ENCODE results near the gene HLA-G.

DNA sequence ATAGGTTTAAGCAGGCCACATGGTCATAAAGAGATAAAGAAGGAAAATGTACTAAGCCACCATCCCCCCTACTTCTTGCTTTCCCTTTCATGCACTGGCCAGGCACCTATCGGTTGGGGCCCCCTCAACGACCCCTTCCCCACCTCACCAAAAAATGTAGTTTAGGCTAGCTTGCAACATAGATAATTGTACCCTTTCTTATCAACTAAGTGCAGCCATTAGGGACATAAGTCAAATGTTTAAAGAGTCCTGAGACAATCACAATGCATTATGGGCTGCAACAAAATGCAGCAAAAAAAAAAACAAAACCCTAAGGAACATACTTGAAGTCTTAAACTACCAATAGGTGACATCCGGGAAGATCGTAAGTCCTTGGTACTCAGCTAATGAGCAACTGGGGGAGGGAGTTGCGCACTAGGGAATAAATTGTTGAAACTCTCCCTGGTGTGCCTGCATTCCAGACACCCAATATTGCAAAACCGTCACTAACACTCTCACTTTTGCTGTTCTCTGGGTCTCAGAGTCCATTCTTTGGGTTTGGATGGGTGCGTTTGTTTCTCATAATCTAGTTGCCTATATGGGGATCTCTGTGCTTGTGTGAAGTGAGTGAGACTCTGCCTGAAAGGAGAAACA lies 12.4 kb upstream of the HLA-G start:
- TF ChIP-seq ATF3 (IDR thresholded peaks at IDR 0.05): no peak
- no peak for TF ChIP-seq YY1 (IDR thresholded peaks at IDR 0.05; ENCODE audit: extremely low read depth, insufficient replicate concordance, low read depth, low read length)
- TF ChIP-seq POLR2A (IDR thresholded peaks at IDR 0.05; ENCODE audit: borderline replicate concordance, extremely low read depth, insufficient read depth, insufficient read length): no peak
- TF ChIP-seq, protein P1, sequence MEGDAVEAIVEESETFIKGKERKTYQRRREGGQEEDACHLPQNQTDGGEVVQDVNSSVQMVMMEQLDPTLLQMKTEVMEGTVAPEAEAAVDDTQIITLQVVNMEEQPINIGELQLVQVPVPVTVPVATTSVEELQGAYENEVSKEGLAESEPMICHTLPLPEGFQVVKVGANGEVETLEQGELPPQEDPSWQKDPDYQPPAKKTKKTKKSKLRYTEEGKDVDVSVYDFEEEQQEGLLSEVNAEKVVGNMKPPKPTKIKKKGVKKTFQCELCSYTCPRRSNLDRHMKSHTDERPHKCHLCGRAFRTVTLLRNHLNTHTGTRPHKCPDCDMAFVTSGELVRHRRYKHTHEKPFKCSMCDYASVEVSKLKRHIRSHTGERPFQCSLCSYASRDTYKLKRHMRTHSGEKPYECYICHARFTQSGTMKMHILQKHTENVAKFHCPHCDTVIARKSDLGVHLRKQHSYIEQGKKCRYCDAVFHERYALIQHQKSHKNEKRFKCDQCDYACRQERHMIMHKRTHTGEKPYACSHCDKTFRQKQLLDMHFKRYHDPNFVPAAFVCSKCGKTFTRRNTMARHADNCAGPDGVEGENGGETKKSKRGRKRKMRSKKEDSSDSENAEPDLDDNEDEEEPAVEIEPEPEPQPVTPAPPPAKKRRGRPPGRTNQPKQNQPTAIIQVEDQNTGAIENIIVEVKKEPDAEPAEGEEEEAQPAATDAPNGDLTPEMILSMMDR (IDR thresholded peaks at IDR 0.05 in 2 of 3, conservative IDR thresholded peaks at IDR 0.05 in 1 of 3; ENCODE audit: borderline replicate concordance in 1 of 3, insufficient read depth in 1 of 3, low read depth in 2 of 3, low read length in 2 of 3): no peak

Measured in HCT116 (cell line).